Measurements from ENCODE around the gene LMO2. TPM values are rescaled to one million over a fixed set of nuclear protein-coding genes. Genes with fewer than 3 reads are reported as not detected.

LMO2 gene
- total RNA-seq, 4 donors from 2014 or later, result 2.1 to 11.1 (median 7.0) TPM

DNA sequence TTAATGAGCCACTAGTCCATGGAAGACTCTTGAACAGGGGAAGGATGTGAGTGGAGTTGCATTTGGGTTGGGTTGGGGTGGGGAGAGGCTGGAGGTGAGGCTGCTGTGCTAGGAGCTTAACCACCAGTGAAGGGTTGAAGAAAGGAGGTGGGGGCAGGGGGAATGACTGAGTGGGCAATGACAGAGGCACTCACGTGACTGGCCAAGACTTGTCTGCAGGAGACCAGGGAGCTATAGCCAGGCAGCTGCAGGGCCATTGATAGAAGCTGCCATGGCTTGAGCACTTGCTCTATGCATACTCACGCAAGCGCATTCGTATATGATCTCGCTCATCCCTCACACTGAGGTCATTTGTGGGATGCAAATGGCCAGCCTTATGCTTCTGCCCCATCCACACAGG is 4.0 kb downstream of the LMO2 start:
- TF ChIP-seq EP300 (IDR thresholded peaks at IDR 0.05) (no peak), POLR2AphosphoS5 (IDR thresholded peaks at IDR 0.05) (no peak), POLR2A (IDR thresholded peaks at IDR 0.05) (no peak)
- TF ChIP-seq, protein P1, sequence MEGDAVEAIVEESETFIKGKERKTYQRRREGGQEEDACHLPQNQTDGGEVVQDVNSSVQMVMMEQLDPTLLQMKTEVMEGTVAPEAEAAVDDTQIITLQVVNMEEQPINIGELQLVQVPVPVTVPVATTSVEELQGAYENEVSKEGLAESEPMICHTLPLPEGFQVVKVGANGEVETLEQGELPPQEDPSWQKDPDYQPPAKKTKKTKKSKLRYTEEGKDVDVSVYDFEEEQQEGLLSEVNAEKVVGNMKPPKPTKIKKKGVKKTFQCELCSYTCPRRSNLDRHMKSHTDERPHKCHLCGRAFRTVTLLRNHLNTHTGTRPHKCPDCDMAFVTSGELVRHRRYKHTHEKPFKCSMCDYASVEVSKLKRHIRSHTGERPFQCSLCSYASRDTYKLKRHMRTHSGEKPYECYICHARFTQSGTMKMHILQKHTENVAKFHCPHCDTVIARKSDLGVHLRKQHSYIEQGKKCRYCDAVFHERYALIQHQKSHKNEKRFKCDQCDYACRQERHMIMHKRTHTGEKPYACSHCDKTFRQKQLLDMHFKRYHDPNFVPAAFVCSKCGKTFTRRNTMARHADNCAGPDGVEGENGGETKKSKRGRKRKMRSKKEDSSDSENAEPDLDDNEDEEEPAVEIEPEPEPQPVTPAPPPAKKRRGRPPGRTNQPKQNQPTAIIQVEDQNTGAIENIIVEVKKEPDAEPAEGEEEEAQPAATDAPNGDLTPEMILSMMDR (IDR thresholded peaks at IDR 0.05), result no peak
- no peak overlapping the region for H3K27ac ChIP-seq
- no peak overlapping the region for H3K4me3 ChIP-seq
- H3K9me3 ChIP-seq, result no peaks in the 10 kb centered on the region
- no peak for DNase-seq (ENCODE audit: low spot score in 2 of 2)
- no peaks in the 10 kb centered on the region for H3K27me3 ChIP-seq
- H3K4me1 ChIP-seq, result no peaks in the 10 kb centered on the region
- WGBS, result 94% methylated on average over 5 of the region's 5 CpGs
- H3K36me3 ChIP-seq, result no peaks in the 10 kb centered on the region

DNA sequence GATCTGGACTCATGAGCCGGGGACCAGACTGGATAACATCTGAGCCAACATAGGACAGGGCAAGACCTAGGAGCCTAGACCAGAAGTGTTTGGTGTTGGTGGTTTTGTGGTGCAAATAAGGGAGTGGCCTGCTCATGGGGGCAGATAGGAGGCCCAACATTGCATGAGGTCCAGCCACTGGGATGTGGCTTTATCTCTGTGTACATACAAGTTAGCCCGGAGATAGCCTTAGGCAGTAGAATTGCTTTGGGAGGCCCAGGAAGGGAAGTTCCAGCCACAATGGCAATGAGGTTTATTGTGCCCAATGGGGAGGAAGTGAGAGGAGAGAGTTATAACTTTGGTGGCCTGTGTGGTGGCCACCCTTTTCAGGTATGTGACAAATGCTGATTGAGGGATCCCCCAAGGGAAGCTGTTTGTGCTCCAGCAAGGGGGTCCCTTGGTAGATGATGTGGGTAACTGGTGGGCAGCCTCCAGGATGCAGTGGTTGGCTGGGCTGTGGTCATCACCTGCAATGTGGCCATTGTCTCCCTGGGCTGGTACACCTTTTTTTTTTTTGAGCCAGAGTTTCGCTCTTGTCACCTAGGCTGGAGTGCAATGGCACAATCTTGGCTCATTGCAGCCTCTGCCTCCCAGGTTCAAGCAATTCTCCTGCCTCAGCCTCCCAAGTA is 6.4 kb downstream of the LMO2 start:
- no peaks in the 10 kb centered on the region for H3K36me3 ChIP-seq
- H3K27ac ChIP-seq, result no peak overlapping the region
- no peak overlapping the region for H3K4me3 ChIP-seq
- no peak for DNase-seq (ENCODE audit: low spot score in 2 of 2)
- no peak for TF ChIP-seq POLR2A (IDR thresholded peaks at IDR 0.05)
- no peak for TF ChIP-seq POLR2AphosphoS5 (IDR thresholded peaks at IDR 0.05)
- TF ChIP-seq, protein P1 (IDR thresholded peaks at IDR 0.05), result no peak
- no peak for TF ChIP-seq EP300 (IDR thresholded peaks at IDR 0.05)
- no peaks in the 10 kb centered on the region for H3K9me3 ChIP-seq
- no peaks in the 10 kb centered on the region for H3K27me3 ChIP-seq
- no peaks in the 10 kb centered on the region for H3K4me1 ChIP-seq
- 83% methylated on average over 3 of the region's 3 CpGs for WGBS

DNA sequence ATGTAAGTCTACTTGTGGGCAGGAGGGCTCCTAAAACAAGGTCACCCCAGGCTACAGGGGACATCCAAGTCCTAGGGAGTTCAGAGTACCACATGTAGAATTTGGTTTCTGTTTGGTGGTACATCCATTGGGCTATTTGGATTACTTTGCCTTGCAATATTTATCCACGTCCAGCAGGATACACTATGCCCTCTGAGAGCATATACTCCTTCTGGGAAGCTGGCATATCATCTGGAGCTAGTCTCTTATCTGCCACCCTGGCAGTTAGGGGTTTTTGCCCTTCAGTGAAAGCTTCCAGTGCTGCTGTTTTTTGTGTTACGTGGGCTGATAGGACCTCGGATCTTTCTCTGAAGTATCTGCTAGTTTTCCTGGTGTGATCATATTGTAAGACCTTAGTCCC is 7.3 kb downstream of the LMO2 start:
- Histone ChIP-seq H3K4me1 (no peaks in the 10 kb centered on the region), H3K9me3 (no peaks in the 10 kb centered on the region), H3K27me3 (no peaks in the 10 kb centered on the region), H3K27ac (no peak overlapping the region), H3K36me3 (no peaks in the 10 kb centered on the region), H3K4me3 (no peak overlapping the region)
- TF ChIP-seq POLR2AphosphoS5 (IDR thresholded peaks at IDR 0.05) (no peak), EP300 (IDR thresholded peaks at IDR 0.05) (no peak), POLR2A (IDR thresholded peaks at IDR 0.05) (no peak)
- TF ChIP-seq, protein P1 (IDR thresholded peaks at IDR 0.05), result no peak
- WGBS, result 96% methylated on average over 3 of the region's 3 CpGs
- no peak for DNase-seq (ENCODE audit: low spot score in 2 of 2)

DNA sequence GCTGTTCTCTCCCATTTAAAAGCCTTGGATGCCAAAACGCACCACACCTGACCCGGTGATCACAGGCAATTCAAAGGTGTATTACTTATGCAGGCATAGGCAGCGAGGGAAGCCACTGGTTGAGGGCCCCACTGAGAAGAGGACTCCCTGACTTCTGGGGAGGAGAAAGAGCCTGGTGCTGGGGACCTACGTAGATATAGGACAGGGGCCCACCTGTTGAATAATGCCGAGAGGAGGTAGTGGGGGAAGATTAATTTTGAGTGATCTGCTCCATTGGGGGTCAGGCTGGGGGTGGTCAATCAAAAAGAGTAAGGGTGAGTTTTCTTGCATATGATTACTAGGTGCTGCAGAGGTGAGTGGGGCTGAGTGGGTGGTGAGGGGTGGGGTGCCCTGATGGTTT is 7.8 kb downstream of the LMO2 start:
- 90% methylated on average over 5 of the region's 5 CpGs for WGBS
- no peak overlapping the region for H3K4me3 ChIP-seq
- H3K27me3 ChIP-seq, result no peaks in the 10 kb centered on the region
- no peak overlapping the region for H3K27ac ChIP-seq
- H3K9me3 ChIP-seq, result no peaks in the 10 kb centered on the region
- DNase-seq (ENCODE audit: low spot score in 2 of 2), result no peak
- no peaks in the 10 kb centered on the region for H3K36me3 ChIP-seq
- TF ChIP-seq EP300 (IDR thresholded peaks at IDR 0.05), result no peak
- TF ChIP-seq, protein P1 (IDR thresholded peaks at IDR 0.05), result no peak
- TF ChIP-seq POLR2AphosphoS5 (IDR thresholded peaks at IDR 0.05), result no peak
- TF ChIP-seq POLR2A (IDR thresholded peaks at IDR 0.05), result no peak
- H3K4me1 ChIP-seq, result no peaks in the 10 kb centered on the region

DNA sequence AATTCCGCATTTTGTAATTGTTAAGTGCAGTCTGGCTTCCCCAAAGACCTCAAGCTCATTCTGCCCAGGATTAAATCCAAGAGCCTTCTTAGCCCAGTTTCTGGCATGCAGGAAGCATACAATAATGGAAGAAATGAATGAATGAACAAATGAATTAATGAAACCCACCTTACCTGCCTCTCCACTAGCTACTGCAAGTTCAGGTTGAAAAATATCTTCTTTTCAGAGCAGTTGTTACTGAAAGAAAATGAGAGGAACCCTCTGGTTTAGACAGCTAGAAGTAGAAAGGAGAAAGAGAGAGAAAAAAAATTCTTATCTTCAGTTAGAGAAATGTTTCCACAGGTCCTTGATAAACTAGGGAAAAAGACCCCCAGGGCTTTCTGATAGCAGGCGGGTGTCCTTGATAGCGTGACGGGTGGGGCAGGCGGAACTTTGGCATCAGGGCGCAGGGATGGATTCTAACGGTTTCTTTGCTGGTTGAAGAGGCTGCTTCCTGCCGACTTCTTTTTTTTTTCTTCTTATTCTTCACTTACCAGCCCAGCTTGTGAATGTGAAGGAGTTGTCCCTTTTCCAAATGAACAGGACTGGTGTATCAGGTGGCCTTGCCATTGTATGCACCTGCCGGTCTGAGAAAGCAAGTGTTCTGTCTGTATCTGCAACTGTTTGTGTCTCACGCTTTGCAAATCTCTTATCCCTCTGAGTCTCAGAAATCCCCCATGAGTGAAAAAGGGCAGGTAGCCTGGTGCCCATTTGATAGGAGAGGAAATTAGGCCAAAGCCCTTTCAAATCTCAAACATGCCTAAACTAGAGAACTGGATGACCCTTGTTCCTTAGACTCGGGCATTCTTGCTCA is 10.0 kb downstream of the LMO2 start:
- no peaks in the 10 kb centered on the region for H3K9me3 ChIP-seq
- H3K4me1 ChIP-seq, result no peaks in the 10 kb centered on the region
- H3K36me3 ChIP-seq, result no peaks in the 10 kb centered on the region
- TF ChIP-seq POLR2A (IDR thresholded peaks at IDR 0.05) (no peak), EP300 (IDR thresholded peaks at IDR 0.05) (no peak), POLR2AphosphoS5 (IDR thresholded peaks at IDR 0.05) (no peak)
- TF ChIP-seq, protein P1 (IDR thresholded peaks at IDR 0.05), result no peak
- WGBS, result 63% methylated on average over 11 of the region's 11 CpGs
- H3K4me3 ChIP-seq, result no peak overlapping the region
- no peak overlapping the region for H3K27ac ChIP-seq
- H3K27me3 ChIP-seq, result no peaks in the 10 kb centered on the region
- no peak for DNase-seq (ENCODE audit: low spot score in 2 of 2)
